ENCODE measurements around the gene SAMD10.

The SAMD10 gene

DNA sequence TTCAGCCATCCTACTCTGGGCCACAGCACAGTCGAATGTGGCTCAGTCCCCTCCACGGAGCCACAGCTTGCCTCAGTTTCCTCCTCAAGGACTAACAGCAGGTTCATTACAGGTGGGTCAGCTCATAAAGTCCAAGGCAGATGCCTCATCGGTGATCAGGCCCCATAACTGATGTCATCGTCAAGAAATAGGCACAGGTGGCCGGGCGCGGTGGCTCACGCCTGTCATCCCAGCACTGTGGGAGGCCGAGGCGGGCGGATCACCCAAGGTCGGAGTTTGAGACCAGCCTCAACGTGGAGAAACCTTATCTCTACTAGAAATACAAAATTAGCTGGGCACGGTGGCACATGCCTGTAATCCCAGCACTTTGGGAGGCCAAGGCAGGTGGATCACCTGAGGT, 26.7 kb downstream of the SAMD10 start (continued):
- TF ChIP-seq BCL11A (tag by site-specific recombination; IDR thresholded peaks at IDR 0.05; ENCODE audit: low read depth) (no peak), KLF16 (tag by site-specific recombination; IDR thresholded peaks at IDR 0.05) (no peak), ZNF202 (tag by site-specific recombination; IDR thresholded peaks at IDR 0.05; ENCODE audit: borderline replicate concordance) (no peak), ZNF596 (tag by site-specific recombination; IDR thresholded peaks at IDR 0.05) (no peak), KLF7 (tag by site-specific recombination; IDR thresholded peaks at IDR 0.05; ENCODE audit: borderline replicate concordance) (0 out of 2 replicates have a peak, but pooled peaks have one; percentile 15), ZNF510 (tag by site-specific recombination; IDR thresholded peaks at IDR 0.05; ENCODE audit: insufficient replicate concordance) (no peak), ZSCAN30 (tag by site-specific recombination; IDR thresholded peaks at IDR 0.05) (no peak), ZNF473 (tag by site-specific recombination; IDR thresholded peaks at IDR 0.05) (no peak), KLF17 (tag by site-specific recombination; IDR thresholded peaks at IDR 0.05) (peak; percentile 78), EGR2 (tag by site-specific recombination; IDR thresholded peaks at IDR 0.05; ENCODE audit: low read depth) (0 out of 2 replicates have a peak, but pooled peaks have one; percentile 6)

GRCh38 chr20:63952210-63952535, 27.3 kb downstream of the SAMD10 start:
- H3K4me1 ChIP-seq (ENCODE audit: control insufficient read depth, insufficient read depth, low read length) = peaks cover 3% of the 10 kb centered on the region; the same call in 1 of the 2 replicates

More at GRCh38 chr20:63952210-63952535, 27.3 kb downstream of the SAMD10 start:
- Histone ChIP-seq H3K4me3 (ENCODE audit: low read depth, low read length) (no peak overlapping the region), H3K36me3 (ENCODE audit: control insufficient read depth in 2 of 2, insufficient read depth in 1 of 2, low read length in 2 of 2) (peaks cover 0 to 5% of the 10 kb centered on the region in 2 experiments; a peak in 1 of 3 replicates), H3K9me3 (ENCODE audit: control insufficient read depth, insufficient read depth, low read depth, low read length) (no peaks in the 10 kb centered on the region), H3K27ac (ENCODE audit: extremely low read depth, low read depth, low read length) (no peak overlapping the region)
- TF ChIP-seq ZNF335 (tag by site-specific recombination; conservative IDR thresholded peaks at IDR 0.05) = no peak
- TF ChIP-seq OSR2 (tag by site-specific recombination; IDR thresholded peaks at IDR 0.05) = no peak
- TF ChIP-seq ZNF560 (tag by site-specific recombination; IDR thresholded peaks at IDR 0.05; ENCODE audit: borderline replicate concordance) = no peak
- no peak for TF ChIP-seq REST (tag by site-specific recombination; IDR thresholded peaks at IDR 0.05)
- no peak for TF ChIP-seq TCF7L2 (IDR thresholded peaks at IDR 0.05; ENCODE audit: borderline replicate concordance, low read depth, low read length)
- TF ChIP-seq KLF8 (tag by site-specific recombination; IDR thresholded peaks at IDR 0.05) = no peak
- no peak for TF ChIP-seq BCL11A (tag by site-specific recombination; IDR thresholded peaks at IDR 0.05; ENCODE audit: low read depth)
- no peak for TF ChIP-seq ZNF16 (tag by site-specific recombination; IDR thresholded peaks at IDR 0.05; ENCODE audit: low read depth)
- no peak for TF ChIP-seq ZNF341 (tag by site-specific recombination; IDR thresholded peaks at IDR 0.05; ENCODE audit: low read depth)
- TF ChIP-seq GLIS1 (tag by site-specific recombination; IDR thresholded peaks at IDR 0.05) = no peak
- no peak for TF ChIP-seq ZNF600 (tag by site-specific recombination; IDR thresholded peaks at IDR 0.05)
- ChIA-PET POLR2A (no interaction called here), CTCF (interaction anchor here (0.7 to 1.4 kb wide), 2 partner anchors 177 to 320 kb away, joined by 3 to 5 read pairs; no protein-coding TSS in a partner anchor)
